RWPE2 (cell line): Measurements from ENCODE around the gene MORF4L1.

Experiments
- ATAC-seq: fragments of 200-7000 bp; cut with Tn5 transposase; 3 replicates; pipeline ENCODE4 v1.9.1; 2021; ENCODE audit warnings: low read depth
- DNase-seq: peaks from one replicate; pipeline ENCODE4 v3.0.0-alpha.2; 2020; ENCODE audit warnings: low spot score
- H3K27ac ChIP-seq: fragments of 450-650 bp; 2 replicates; pipeline ENCODE4 v1.5.1; 2017; ENCODE audit warnings: mild to moderate bottlenecking; ENCODE audit not compliant: poor library complexity, severe bottlenecking
- H3K27me3 ChIP-seq: fragments of 250-450 bp; sonication (Bioruptor Pico); 2 replicates; pipeline ENCODE4 v1.5.1; 2021; ENCODE audit warnings: mild to moderate bottlenecking, moderate library complexity; ENCODE audit not compliant: insufficient read depth, poor library complexity, severe bottlenecking
- H3K36me3 ChIP-seq: fragments of 250-450 bp; sonication (Bioruptor Pico); 2 replicates; pipeline ENCODE4 v1.5.1; 2020; ENCODE audit warnings: low read depth, mild to moderate bottlenecking, moderate library complexity
- H3K4me1 ChIP-seq: fragments of 250-450 bp; sonication (Bioruptor Pico); 2 replicates; pipeline ENCODE4 v1.5.1; 2021; ENCODE audit warnings: mild to moderate bottlenecking, moderate library complexity; ENCODE audit not compliant: insufficient read depth, poor library complexity, severe bottlenecking
- H3K4me3 ChIP-seq: fragments of 250-450 bp; sonication (Bioruptor Pico); 2 replicates; pipeline ENCODE4 v1.5.1; 2021; ENCODE audit warnings: mild to moderate bottlenecking, moderate library complexity; ENCODE audit not compliant: severe bottlenecking
- H3K9me3 ChIP-seq: fragments of 250-450 bp; sonication (Bioruptor Pico); 2 replicates; pipeline ENCODE4 v1.5.1; 2021; ENCODE audit warnings: mild to moderate bottlenecking, moderate library complexity; ENCODE audit not compliant: severe bottlenecking
- TF ChIP-seq, protein P1 (sequence below): fragments of 450-650 bp; IDR thresholded peaks from one replicate; pipeline ENCODE4 v1.5.1; 2017; ENCODE audit warnings: mild to moderate bottlenecking, moderate library complexity; ENCODE audit not compliant: poor library complexity, severe bottlenecking

The MORF4L1 gene

DNA sequence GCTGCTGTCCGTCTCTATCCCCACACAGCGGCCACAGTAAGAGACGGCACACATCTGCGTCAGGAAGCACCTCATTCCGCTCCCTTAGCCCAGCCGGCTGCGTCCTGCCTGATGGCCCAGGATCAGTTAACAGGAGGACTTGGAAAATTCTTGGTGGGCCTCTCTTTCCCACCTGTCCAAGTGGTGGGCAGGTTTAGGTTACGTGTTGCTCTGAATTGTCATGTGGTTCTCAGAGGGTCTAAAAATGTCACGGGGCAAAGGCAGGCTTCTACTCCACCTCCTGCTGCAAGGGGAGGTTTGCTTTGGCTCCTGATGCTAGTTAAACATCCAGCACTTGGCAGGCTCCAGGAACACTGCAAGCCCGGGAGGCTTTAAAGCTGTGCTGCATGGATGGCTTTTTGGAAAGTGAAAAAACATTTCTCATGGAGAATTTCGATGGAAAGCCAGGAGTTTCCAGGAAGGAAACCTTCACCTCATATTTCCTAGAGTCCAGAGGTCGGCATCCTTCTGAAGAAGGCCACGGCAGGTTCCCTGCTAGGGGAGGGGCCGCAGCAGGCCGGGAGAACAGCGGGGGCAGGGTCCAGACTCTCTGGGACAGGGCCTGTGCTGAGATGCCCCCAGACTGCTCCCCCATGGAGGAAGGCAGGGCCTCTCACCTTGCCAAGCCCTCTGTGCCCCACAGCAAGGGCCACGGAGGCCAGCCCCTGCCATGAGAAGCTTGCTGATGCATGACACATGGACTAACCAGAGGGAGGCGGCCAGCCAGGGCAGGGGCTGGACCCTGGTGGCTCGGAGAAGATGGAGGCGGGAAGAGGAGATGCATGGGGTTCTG, 61.3 kb downstream of the MORF4L1 start:
- TF ChIP-seq, protein P1, sequence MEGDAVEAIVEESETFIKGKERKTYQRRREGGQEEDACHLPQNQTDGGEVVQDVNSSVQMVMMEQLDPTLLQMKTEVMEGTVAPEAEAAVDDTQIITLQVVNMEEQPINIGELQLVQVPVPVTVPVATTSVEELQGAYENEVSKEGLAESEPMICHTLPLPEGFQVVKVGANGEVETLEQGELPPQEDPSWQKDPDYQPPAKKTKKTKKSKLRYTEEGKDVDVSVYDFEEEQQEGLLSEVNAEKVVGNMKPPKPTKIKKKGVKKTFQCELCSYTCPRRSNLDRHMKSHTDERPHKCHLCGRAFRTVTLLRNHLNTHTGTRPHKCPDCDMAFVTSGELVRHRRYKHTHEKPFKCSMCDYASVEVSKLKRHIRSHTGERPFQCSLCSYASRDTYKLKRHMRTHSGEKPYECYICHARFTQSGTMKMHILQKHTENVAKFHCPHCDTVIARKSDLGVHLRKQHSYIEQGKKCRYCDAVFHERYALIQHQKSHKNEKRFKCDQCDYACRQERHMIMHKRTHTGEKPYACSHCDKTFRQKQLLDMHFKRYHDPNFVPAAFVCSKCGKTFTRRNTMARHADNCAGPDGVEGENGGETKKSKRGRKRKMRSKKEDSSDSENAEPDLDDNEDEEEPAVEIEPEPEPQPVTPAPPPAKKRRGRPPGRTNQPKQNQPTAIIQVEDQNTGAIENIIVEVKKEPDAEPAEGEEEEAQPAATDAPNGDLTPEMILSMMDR, result no peak
- Histone ChIP-seq H3K4me3 (no peak overlapping the region), H3K36me3 (0 out of 2 replicates have a peak, but pooled peaks cover 10% of the 10 kb centered on the region), H3K27me3 (no peaks in the 10 kb centered on the region), H3K27ac (no peak overlapping the region), H3K4me1 (peaks cover 13% of the 10 kb centered on the region), H3K9me3 (no peaks in the 10 kb centered on the region)
- ATAC-seq, result no peak
- no peak for DNase-seq

- H3K4me3 ChIP-seq, result no peak overlapping the region
- ATAC-seq (no peak), DNase-seq (no peak)
- no peak overlapping the region for H3K27ac ChIP-seq
- no peaks in the 10 kb centered on the region for H3K9me3 ChIP-seq
- H3K4me1 ChIP-seq, result peaks cover 13% of the 10 kb centered on the region
- TF ChIP-seq, protein P1, result no peak
- H3K36me3 ChIP-seq, result 0 out of 2 replicates have a peak, but pooled peaks cover 10% of the 10 kb centered on the region
- H3K27me3 ChIP-seq, result no peaks in the 10 kb centered on the region
Measured at GRCh38 chr15:78934655-78935023, 61.9 kb downstream of the MORF4L1 start.

DNA sequence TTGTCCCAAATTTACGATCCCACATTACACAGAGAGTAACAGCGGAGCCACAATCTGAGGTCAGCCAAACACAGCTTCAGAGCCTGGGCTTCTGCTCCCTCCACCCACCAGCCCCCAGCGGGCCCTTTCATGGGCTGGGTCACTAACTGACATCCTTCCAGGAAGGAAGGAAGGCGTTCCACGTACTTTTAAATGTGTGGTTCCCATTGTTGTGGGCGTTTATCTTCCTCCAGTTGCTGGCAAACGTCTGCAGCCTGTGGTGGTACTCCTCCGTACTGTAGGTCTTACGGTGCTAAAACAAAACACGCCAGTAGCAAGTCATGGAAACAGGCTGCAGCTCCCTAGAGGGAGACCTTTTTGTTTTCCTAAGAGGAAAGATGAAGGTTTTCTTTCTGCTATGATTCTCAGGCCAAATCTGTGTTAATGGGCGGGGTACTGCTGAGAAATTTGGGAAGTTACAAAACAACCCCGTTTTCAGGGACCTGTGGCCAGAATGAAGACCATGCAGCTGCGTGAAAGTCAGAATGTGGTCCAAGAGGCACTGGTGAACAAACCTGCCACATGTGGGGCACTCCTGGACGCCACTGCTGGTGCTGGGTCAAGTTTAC, 64.5 kb downstream of the MORF4L1 start:
- Histone ChIP-seq H3K4me3 (no peak overlapping the region), H3K27ac (no peak overlapping the region), H3K36me3 (0 out of 2 replicates have a peak, but pooled peaks cover 10% of the 10 kb centered on the region), H3K4me1 (no peaks in the 10 kb centered on the region), H3K27me3 (no peaks in the 10 kb centered on the region), H3K9me3 (no peaks in the 10 kb centered on the region)
- ATAC-seq (no peak), DNase-seq (no peak)
- TF ChIP-seq, protein P1, result no peak

DNA sequence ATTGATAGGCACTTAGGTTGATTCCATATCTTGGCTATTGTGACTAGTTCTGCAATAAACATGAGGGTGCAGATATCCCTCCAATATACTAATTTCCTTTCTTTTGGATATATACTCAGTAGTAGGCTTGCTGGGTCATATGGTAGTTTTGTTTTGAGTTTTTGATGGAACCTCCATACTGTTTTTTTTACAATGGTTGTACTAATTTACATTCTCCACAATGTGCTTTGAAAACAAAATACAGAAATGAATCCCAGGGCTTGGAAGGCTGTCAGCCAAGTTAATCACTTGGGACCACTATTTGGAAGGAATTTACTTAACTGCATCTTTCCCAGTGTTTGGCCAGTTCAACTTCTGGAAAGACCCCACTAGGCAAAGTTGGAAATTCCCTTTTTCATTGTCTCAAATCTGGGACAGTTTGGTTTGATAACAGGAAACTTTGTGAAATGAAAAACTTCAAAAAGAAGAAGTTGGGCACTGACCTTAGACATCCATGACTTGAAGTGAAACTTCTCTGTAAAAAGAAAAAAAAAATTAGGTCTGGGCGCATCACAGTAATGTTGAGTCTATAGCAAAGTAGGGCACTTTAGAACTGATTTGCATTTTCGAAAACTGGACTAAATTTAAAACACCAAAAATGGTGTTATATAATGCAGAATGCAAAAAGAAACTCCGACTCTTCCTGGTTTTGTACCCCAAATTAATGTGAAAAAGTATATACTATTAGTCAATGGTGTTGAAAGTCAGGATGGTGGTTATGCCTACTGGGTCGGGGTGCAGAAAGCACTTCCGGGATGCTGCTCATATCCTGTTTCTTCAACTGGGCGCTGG, 66.2 kb downstream of the MORF4L1 start:
- Histone ChIP-seq H3K9me3 (no peaks in the 10 kb centered on the region), H3K27me3 (no peaks in the 10 kb centered on the region), H3K4me3 (no peak overlapping the region), H3K36me3 (0 out of 2 replicates have a peak, but pooled peaks cover 10% of the 10 kb centered on the region), H3K27ac (no peak overlapping the region), H3K4me1 (no peaks in the 10 kb centered on the region)
- TF ChIP-seq, protein P1, result no peak
- no peak for DNase-seq
- ATAC-seq, result no peak
